Fibroblast of mammary gland (primary cell): ENCODE data around the gene MYO3B.

Source experiments
- DNase-seq: peaks from one replicate; pipeline ENCODE4 v3.0.0-alpha.2; 2010; ENCODE audit warnings: low read depth
- H3K4me3 ChIP-seq: 2 replicates; pipeline ENCODE4 v1.5.1; 2011; ENCODE audit warnings: low read depth, mild to moderate bottlenecking, low read length, moderate library complexity; ENCODE audit not compliant: control insufficient read depth
- TF ChIP-seq, protein P1 (sequence below): conservative IDR thresholded peaks from 2 replicates; pipeline ENCODE4 v1.5.1; 2011; ENCODE audit warnings: low read depth, low read length, inconsistent platforms; ENCODE audit not compliant: control insufficient read depth, insufficient read depth

Gene MYO3B, protein sequence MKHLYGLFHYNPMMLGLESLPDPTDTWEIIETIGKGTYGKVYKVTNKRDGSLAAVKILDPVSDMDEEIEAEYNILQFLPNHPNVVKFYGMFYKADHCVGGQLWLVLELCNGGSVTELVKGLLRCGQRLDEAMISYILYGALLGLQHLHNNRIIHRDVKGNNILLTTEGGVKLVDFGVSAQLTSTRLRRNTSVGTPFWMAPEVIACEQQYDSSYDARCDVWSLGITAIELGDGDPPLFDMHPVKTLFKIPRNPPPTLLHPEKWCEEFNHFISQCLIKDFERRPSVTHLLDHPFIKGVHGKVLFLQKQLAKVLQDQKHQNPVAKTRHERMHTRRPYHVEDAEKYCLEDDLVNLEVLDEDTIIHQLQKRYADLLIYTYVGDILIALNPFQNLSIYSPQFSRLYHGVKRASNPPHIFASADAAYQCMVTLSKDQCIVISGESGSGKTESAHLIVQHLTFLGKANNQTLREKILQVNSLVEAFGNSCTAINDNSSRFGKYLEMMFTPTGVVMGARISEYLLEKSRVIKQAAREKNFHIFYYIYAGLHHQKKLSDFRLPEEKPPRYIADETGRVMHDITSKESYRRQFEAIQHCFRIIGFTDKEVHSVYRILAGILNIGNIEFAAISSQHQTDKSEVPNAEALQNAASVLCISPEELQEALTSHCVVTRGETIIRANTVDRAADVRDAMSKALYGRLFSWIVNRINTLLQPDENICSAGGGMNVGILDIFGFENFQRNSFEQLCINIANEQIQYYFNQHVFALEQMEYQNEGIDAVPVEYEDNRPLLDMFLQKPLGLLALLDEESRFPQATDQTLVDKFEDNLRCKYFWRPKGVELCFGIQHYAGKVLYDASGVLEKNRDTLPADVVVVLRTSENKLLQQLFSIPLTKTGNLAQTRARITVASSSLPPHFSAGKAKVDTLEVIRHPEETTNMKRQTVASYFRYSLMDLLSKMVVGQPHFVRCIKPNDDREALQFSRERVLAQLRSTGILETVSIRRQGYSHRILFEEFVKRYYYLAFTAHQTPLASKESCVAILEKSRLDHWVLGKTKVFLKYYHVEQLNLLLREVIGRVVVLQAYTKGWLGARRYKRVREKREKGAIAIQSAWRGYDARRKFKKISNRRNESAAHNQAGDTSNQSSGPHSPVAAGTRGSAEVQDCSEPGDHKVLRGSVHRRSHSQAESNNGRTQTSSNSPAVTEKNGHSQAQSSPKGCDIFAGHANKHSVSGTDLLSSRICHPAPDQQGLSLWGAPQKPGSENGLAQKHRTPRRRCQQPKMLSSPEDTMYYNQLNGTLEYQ (N-terminal part only)

DNA sequence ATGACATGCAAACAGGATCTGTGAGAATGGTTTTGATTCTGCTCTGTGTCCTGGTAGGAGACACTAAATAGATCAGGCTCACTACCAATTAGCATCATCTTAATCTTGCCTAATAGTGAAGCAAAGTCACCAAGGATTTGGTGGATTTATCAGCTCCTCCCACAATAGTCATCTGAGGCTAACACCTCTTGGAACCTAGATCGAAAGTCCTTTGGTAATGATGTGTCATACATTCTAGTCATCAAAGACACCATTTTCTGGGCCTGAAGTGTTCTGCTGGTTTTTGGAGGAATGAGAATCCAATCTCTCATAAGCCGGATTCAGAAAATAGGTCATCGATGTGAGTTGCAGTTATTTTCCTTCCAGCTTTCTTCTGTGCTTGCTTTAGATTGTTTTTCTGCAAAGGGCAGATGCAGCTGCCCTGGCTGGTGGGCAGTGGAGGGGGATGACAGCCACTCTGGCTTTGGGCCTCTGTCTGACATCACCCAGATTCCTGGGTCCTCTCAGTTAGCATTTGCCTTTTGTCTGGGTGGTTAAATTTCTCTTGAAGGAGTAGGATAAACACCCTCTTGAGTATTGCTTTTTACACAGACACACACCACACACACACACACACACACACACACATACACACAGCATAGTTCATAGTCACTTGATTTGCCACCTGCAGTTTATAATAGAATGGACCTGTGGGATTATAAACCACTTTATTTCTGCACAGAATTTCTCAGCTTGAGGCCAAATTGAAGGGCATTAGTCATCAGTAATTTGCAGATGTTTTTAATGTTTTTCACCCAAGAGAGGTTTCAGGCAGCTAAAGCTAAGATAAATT lies at the start of gene MYO3B:
MYO3B (plus strand) TSS at position 198 of the 832 bp plus-strand sequence; CDS start at position 339, 141 bp downstream.
- no peak within 1 kb of the TSS for H3K4me3 ChIP-seq
- peak; percentile 80 for DNase-seq
- TF ChIP-seq, protein P1, sequence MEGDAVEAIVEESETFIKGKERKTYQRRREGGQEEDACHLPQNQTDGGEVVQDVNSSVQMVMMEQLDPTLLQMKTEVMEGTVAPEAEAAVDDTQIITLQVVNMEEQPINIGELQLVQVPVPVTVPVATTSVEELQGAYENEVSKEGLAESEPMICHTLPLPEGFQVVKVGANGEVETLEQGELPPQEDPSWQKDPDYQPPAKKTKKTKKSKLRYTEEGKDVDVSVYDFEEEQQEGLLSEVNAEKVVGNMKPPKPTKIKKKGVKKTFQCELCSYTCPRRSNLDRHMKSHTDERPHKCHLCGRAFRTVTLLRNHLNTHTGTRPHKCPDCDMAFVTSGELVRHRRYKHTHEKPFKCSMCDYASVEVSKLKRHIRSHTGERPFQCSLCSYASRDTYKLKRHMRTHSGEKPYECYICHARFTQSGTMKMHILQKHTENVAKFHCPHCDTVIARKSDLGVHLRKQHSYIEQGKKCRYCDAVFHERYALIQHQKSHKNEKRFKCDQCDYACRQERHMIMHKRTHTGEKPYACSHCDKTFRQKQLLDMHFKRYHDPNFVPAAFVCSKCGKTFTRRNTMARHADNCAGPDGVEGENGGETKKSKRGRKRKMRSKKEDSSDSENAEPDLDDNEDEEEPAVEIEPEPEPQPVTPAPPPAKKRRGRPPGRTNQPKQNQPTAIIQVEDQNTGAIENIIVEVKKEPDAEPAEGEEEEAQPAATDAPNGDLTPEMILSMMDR = no peak

DNA sequence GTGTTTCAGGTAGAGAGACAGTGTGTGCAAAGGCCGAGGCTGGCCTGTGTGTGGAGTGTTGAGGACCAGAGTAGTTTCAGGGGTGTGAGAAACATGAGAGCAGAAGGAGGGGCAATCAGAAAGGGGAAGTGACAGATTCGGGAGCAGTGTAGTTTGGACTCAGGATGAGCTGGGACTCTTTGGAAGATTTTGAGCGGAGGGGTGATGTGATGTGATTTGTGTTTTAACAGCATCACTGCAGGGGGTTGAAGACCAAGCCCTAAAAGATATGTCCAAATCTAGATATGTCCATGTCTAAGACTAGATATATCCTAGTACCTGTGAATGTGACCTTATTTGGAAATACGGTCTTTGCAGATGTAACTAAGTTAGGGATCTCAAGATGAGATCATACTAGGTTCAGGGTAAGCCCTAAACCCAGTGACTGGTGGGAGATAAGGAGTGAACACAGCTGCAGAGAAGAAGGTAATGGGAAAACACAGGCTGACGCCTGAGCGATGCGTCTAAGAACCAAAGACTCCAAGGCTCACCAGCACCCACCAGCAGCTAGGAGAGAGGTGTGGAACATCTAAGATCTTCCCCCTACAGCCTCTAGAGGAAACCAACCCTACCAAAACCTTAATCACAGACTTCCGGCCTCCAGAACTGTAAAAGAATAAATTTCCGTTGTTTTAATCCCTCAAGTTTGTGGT lies 38.5 kb upstream of the MYO3B start:
- H3K4me3 ChIP-seq = no peak overlapping the region
- no peak for DNase-seq
- TF ChIP-seq, protein P1 = no peak

DNA sequence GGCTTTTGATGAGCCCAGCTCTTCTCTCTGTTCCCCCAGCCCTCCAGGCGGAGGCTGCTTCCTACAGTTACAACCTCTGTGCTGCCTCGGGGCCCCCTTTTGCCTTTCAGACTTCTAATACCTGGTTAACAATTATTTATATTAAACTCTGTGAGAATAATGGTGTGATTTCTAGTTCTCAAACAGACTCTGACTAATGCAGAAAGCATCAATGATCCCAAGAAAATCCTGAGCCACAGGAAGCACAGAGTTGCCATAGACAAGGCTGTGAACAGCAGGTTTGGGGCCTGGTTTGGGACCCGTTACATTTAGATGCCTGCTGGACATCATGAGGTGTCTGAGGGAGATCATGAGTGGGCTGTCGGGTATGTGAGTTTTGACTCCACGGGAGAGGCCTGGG lies 37.4 kb upstream of the MYO3B start:
- TF ChIP-seq, protein P1 = no peak
- no peak for DNase-seq
- no peak overlapping the region for H3K4me3 ChIP-seq

DNA sequence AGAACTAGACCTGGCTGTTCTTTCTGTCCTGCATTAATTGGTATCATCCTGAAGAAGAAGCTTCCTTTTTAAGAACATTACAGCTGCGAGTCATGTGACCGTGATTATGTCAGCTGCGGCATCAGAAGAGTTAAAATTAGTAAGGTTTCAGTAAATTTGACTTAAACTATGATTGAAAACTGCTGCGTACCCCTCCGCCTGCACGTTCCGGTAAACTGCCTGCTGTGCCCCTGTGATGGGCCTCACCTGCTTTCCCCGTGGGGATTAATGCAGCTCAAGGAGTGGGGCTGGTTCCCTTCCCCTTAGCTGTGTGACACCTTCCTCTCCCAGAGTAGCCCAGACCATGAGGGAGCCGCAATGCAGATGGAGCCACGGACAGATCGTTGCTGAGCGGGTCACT lies 36.1 kb upstream of the MYO3B start:
- no peak overlapping the region for H3K4me3 ChIP-seq
- DNase-seq = no peak
- TF ChIP-seq, protein P1 = no peak

DNA sequence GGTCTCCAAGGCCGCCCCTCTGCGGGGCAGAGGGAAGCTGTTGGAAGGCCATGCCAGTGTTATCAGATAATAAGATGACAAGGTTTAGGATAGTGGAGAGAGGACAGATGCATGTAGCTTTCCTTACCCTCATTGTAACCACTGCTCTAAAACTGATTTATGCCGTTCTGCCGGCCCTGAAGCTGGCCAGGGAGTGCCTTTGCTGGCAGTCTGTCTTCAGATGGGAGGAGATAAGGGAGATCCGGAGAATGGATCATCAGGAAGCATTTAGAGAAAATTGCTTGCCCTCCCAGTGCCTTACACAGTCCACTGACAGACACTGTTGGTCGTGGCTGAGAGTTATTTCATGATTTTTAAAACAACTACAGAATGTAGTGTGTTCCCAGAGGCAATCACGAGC lies 35.4 kb upstream of the MYO3B start:
- no peak for DNase-seq
- no peak overlapping the region for H3K4me3 ChIP-seq
- TF ChIP-seq, protein P1 = no peak
